Right forelimb (tissue), 1 donor: ENCODE results near the gene PCOLCE2.

ENCODE experiments used
- DNase-seq: peaks from one replicate; pipeline ENCODE4 v3.0.0-alpha.2; 2018

The PCOLCE2 gene

DNA sequence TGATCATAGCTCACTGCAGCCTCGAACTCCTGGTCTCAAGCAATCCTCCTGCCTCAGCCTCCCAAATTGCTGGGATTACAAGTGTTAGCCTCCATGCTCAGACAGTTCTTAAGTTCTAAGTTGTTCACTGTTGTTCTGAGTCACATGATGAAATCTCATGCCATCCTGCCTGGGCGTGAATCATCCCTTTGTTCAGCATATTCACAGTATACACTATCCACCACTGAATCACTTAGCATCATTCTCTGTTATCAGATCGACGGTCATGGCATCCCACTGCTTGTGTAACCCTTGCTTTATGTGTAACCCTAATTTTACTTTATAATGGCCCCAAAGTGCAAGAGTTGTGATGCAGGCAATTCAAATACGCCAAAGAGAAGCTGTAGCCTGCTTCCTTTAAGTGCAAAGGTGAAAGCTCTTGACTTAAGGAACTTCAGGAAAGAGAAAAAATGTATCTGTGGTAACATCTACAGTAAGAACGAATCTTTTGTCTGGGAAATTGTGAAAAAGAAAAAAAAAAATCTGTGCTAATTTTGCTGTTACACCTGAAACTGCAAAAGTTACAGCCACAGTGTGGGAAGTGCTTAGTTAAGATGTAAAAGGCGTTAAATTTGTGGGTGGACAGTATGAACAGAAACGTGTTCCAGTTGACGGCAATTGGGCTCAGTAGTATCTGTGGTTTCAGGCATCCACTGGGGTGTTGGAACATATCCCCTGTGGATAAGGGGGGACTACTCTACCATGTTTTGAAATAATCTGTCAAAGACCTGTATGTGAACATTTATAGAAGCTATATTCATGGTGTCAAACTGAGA lies 80.6 kb downstream of the PCOLCE2 start:
- no peak for DNase-seq

DNA sequence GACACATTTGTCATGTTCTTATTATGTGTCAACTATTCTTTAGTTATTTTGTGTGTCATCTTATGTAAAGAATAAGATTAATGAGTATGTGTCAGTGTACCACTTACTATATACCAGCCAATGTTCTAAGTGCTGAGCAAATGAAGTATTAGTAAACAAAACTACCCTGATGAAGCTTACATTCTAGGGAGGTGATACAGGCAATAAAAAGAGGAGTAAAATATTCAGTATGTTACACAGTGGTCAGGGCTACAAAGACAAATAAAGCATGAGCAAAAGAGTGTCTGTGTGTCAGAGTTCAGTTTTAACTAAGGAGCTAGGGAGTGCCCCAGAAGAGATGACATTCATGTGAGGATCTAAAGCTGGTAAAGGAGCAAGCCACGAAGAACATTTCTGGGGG lies 86.0 kb downstream of the PCOLCE2 start:
- DNase-seq = no peak

DNA sequence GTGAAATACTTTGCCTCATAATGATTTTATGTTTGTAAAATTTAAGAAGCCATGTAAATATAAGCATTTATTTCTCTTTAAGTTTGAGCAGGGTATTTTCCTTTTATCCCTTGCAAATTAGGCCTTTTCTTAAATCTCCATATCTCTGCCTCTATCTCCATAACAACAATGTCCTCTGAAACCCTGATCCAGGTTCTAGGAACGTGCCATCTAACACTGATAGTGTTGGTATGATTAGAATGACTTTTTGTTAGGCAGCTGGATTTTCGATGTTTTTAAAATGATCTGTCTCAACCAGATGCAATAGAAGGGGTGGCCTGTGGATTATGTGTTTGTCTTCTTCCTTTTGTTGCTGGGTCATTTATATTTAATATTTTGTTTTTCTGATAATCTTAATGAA lies 87.1 kb downstream of the PCOLCE2 start:
- no peak for DNase-seq

DNA sequence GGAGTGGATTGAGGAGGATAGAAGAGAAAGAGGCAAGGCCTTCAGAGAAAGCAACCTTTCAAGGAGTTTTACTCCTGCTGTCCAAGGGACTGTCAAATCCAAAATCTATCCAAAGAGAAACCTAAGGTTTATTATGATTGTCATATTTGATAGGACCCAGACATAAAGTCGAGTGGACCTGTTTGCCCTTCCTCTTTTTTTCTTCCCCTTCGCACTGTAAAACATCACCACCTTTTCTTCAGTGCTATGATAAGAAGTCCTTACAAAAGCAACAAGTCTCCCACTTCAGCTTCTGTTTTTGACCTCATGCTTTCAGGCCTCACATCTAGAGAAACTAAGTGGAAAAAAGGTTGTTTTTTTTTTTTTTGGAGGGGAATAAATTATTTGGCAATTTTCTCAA lies 92.1 kb downstream of the PCOLCE2 start:
- no peak for DNase-seq

DNA sequence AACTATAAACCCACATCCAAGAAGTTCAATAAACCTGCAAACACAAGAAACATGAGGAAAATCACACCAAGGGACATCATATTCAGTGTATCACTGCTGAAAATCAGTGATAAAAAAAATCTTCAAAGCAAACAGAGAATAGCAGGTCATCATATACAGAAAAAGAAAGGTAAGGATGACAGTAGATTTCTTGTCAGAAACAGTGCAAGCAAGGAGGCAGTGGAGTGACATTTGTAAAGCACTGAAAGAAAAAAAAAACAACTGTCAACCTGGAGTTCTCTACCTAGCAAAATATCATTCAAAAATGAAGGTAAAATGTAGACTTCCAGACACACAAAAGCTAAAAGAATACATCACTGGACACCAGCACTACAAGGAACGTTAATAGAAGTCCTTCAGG lies 93.6 kb downstream of the PCOLCE2 start:
- no peak for DNase-seq

DNA sequence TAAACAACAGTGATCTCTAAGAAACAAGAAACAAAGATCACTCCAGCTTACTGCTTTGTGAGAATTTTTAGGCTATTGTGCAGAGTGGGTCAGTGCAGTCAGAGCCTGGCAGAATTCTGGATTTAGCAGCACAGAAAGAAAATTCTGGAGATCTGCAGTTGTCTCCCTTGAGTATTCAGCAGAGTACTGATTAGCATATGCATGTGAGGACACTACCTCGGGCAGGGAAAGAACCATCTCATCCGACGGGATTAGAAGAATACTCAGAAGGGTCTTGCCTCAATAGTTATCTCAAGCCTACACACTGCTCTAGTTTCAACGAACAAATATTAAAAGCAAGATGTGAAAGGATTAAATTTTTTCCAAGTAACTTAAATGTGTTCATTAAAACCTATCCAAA lies 94.4 kb downstream of the PCOLCE2 start:
- DNase-seq = no peak

DNA sequence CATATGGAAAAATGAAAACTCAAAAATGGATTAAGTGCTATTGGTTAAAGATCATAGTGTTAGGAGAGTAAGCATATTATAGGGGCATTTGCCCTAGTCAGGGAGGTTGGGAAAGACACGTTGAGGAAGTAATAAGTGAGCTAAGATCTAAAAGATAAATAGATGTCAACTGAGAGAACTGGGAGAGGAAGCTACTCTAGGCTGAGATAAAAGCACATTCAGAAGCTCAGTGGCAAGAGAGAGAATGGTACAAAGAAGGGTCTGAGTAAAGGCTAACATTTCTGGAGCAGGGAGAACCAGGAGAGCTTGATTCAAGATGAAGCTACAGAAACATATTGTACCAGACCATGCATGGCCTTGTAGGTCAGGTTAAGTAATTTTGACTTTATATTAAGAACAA lies 101.2 kb downstream of the PCOLCE2 start:
- DNase-seq = no peak

DNA sequence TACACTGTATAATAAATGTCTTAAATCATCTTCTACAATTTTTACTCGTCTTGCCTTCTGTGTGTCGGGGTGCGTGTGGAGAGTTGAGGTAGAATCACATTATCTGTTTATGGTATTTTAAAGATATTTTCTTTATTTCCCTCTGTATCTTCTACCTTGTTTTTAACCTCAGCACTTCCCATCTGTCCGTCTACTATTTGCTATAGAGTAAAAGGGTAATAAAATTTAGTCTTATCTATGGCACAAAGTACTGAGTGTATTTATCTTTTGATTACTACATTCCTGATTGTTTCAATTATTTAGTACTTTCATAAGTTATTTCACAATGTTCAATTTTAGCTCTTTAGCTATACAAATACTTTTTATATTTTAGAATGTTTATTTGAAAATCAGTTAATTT lies 102.9 kb downstream of the PCOLCE2 start:
- DNase-seq = no peak

DNA sequence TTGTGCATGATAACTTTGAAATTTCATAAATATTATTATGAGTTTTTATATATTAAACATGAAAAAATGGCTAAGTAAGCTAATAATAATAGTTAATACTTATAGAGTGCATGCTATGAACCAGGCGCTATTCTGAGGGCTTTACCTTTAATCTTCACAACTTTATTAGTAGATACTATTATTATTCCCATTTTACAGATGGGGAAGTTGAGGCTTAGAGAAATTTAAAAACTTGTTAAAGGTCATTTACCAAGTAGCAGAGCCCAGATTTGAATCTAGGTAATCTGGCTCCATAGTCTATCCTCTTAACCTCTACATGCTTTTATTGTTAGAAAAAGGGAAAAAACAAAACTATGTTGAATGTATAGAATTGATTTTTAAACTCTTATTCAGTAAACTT lies 104.7 kb downstream of the PCOLCE2 start:
- DNase-seq = no peak

DNA sequence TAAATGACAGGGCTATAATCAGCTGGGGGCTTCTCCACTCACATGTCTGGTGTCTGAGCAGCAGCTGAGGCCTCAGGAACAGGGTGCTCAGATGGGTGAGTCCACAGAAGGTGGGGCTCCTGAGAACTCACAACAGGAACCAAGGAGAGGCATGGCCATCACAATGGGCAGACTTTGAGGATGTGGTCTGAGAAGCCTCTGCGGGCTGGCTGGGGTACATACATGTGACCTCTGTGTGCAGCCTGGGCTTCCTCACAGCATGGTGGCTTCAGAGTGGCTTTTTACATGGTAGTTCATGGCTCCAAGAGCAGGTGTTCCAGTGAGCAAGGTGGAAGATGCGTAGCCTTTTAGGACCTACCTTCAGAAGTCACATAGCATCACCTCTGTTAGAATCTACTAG lies 106.3 kb downstream of the PCOLCE2 start:
- DNase-seq = no peak

DNA sequence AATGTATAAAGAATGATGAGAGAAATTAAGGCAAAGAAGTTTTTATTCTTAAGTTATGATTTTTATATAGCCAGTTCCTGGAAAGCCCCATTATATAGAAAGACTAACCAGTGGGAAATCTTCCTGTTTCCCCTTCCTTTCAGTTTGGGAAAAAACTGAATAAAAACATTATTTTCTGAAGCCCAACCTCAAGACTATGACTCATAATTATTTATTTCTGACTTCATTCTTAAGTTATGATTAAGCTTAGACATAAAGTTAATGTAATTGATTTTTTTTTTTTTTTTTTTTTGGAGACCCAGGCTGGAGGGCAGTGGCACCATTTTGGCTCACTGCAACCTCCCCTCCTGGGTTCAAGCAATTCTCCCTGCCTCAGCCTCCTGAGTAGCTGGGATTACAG lies 109.3 kb downstream of the PCOLCE2 start:
- DNase-seq = no peak

DNA sequence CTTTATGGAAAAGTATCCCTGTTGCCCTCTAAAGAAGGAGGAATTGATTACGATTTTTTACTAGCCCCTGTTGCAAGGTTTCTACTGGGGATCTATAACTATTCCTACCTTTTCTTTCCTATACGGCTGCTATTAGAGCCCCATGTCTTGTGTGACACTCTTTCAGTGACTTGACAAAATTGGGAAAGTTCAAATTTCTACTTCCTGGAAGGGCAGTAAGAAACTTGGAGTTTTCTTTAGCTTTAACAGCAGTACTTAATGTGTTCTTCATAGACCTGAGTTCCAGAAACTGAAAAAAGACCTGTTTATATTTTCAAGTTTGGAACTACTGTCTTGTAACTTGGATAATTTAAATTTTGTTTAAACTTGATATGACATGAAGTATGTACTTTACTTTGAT lies 110.3 kb downstream of the PCOLCE2 start:
- no peak for DNase-seq

DNA sequence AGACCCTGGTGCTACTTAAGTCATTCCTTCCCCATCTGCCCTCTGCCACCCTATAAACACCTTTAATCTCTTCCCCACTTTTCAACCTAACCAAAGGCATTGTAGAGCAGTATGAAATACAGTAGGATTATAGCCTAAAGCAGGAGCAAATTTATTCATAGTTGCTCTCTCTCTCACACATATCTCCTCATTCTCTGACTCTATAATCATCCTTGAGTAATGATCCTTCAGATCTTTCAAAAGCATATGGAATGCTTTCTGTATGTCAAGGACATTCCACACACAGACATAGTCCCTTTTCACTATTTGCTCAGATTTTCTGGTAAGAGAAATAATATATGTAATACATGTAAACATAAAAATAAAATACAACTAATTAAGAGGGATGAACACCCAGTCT lies 111.0 kb downstream of the PCOLCE2 start:
- no peak for DNase-seq

DNA sequence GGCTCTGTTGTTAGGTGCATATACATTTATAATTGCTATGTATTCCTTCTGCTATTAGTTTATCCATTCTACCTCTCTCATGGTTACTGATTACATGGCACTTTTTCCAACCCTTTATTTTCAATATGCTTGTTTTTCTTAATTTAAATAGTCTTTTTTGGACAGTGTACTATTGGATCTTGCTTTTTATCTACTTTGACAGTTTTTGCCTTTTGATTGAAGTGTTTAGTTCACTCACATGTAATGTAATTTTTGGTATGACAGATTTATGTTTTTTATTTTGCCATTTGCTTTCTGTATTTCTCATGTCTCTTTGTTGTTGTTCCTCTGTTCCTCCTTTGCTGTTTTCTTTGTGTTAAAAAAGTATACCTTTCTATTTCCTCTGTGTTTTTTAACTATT lies 120.5 kb downstream of the PCOLCE2 start:
- no peak for DNase-seq
